ENCODE results near the gene OGDH.
"Not testable (repeated sequence)": the region's sequence is repeated elsewhere in the genome, so short reads cannot be mapped to it uniquely, and the experiment has no call there.

OGDH gene

GRCh38 chr7:44703391-44703790 is 97.0 kb downstream of the OGDH start:
- not testable (repeated sequence) for DNase-seq (ENCODE audit: extremely low read depth in 1 of 2, low read depth in 1 of 2)

DNA sequence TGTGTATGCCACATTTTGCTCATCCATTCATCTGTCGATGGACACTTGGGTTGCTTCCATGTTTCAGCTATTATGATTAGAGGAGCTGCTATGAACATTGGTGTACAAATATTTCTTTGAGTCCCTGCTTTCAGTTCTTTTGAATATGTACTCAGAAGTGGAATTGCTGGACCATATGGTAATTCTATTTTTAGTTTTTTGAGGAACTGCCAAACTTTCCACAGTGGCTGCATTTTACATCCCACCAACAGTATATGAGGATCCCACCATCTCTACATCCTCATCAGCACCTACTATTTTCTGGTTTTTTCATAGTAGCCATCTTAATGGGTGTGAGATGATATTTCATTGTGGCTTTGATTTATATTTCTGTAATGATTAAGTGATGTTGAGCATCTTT is 97.5 kb downstream of the OGDH start:
- no peak for DNase-seq (ENCODE audit: extremely low read depth in 1 of 2, low read depth in 1 of 2)

DNA sequence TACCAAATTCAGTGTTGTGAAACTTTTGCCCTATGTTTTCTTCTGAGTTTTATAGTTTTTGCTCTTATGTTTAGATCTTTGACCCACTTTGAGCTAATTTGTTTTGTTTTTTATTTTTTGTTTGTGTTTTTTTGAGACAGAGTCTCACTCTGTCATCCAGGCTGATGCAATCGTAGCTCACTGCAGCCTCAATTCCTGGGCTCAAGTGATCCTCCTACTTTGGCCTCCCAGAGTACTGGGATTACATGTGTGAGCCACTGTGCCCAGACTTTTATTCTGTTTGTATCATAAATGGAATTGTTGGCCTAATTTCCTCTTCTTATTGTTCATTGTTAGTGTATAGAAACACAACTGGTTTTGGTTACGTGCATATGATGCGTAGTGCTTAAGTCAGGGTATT is 99.0 kb downstream of the OGDH start:
- DNase-seq (ENCODE audit: extremely low read depth in 1 of 2, low read depth in 1 of 2), result no peak

GRCh38 chr7:44706788-44707557 is 100.5 kb downstream of the OGDH start:
- DNase-seq (ENCODE audit: extremely low read depth in 1 of 2, low read depth in 1 of 2), result no peak

GRCh38 chr7:44707558-44708230 is 101.3 kb downstream of the OGDH start:
- no peak for DNase-seq (ENCODE audit: extremely low read depth in 1 of 2, low read depth in 1 of 2)

DNA sequence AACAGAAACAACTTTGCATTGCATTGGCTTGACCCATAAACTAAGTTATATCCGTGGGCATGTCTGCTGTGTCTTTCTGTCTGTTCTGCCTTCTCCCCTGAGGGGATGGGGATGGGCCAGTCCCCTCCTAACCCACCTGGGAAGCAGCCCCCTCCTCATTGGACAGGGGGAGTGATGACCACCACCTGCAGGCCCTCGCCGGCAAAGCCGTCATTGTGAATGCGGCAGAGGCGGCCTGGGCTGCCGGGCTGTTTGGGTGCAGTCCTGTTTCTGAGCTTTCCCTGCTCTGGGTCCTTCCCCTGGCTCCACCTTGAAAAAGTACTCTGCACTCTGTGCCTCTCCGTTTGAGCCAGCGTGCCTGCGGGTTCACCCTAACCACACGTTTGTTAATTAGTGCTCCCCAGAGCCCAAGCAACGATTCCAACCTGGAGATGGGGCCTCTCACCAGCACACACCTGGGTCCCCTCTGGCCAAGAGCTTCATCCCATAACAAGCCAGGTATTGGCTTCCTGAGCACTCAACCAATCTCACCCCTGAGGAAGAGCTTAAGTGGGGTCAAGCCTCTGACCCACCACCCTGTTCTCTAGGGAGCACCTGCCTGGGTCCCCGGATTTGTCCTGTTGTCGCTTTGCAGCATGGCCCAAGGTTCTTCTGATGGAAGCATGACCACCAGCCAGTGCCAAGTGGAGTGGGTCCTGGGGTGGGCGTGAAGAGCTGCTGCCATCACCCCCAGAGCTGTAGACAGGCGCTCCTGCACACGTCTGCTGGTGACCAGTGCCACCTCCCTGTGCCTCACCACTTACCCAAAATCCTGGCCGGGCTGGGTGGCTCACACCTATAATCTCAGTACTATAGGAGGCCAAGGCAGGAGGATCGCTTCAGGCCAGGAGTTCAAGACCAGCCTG is 102.8 kb downstream of the OGDH start:
- DNase-seq (ENCODE audit: extremely low read depth in 1 of 2, low read depth in 1 of 2), result no peak

- no peak for DNase-seq (ENCODE audit: extremely low read depth in 1 of 2, low read depth in 1 of 2)
Observed at GRCh38 chr7:44709945-44710596, 103.6 kb downstream of the OGDH start.

DNA sequence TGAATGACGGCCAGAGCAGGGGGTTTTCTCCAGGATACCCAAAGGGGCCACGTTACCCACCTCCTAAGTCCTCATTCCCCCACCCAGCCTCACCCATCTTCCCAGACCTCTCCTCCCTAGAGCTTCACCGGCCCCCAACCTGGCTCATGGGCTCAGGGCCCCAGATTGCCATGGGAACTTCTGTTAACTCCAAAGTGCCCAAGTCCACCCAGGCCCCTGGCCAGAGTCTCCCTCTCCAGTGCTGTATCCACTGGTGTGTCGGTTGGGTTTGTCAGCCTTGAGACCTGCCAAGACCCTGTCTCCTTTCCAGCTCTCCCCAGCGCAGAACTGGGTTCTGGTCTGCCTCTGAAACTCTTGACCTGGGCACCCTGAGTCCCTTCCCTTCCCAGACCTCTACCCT is 105.1 kb downstream of the OGDH start:
- DNase-seq (ENCODE audit: extremely low read depth in 1 of 2, low read depth in 1 of 2), result no peak

DNA sequence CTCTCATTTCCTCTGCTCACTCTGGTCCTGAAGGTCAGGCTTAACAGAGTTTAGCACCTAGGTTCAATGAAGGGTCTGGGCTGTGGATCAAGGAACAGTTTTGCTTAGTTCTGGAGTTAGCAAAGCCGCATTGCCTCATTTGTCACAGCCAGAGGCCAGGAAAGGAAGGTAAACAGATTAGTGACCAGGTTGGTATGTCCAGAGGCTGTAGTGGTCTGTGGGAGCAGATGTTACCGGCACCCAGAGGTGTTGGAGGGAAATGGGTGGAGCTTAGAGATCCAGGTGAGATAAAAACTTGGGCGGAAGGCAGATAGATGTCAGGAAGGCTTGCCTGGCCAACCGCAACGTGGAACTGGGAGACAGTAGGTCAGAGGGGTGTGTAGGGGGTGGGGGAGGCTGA is 105.6 kb downstream of the OGDH start:
- DNase-seq (ENCODE audit: extremely low read depth in 1 of 2, low read depth in 1 of 2), result no peak

GRCh38 chr7:44713141-44713540 is 106.7 kb downstream of the OGDH start:
- no peak for DNase-seq (ENCODE audit: extremely low read depth in 1 of 2, low read depth in 1 of 2)

DNA sequence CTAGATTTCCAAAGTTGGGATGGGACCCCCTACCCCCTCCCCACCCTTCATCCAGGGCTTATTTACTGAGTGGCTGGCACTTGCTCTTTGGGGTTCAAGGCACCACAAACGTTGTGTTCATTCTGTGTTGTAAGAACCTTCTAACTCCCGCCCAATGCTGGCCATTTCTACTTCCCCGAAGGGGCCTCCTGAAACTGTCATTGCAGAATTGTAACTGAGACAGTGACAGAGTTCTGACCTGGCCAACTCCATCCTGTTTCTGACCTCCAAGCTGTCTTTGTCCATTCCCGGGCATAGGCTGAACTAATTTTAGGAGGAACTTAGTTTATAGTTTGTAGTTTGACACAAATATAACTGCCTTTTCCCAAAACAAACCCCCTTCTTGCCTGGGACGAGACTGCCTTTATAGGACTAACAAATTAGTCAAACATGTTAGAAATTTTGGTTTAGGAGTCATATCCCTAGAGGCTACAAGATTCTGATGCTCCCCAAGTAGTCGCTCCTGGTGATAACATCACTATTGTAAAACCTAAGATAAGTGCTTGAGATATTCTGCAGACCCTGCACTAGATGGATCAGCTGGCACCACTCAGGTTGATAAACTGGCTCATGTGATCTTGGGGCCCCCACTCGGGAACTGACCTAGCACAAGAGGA is 107.4 kb downstream of the OGDH start:
- no peak for DNase-seq (ENCODE audit: extremely low read depth in 1 of 2, low read depth in 1 of 2)

DNA sequence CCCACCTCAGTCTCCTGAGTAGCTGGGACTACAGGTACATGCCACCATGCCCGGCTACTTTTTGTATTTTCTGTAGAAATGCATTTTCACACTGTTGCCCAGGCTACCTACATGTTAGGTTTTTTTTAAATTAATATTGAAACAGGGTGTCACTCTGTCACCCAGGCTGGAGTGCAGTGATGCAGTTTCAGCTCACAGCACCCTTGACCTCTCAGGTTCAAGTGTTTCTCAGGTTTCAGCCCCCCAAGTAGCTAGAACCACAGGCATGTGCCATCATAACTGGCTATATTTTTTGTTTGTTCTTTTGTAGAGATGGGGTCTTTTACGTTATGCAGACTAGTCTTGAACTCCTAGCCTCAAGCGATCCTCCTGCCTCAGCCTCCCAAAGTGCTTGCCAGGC is 109.8 kb downstream of the OGDH start:
- no peak for DNase-seq (ENCODE audit: extremely low read depth in 1 of 2, low read depth in 1 of 2)

- DNase-seq (ENCODE audit: extremely low read depth in 1 of 2, low read depth in 1 of 2), result no peak
Observed at GRCh38 chr7:44720301-44720700, 113.9 kb downstream of the OGDH start.

GRCh38 chr7:44724276-44724675 is 117.8 kb downstream of the OGDH start:
- DNase-seq (ENCODE audit: extremely low read depth in 1 of 2, low read depth in 1 of 2), result no peak

GRCh38 chr7:44726250-44726649 is 119.8 kb downstream of the OGDH start:
- DNase-seq (ENCODE audit: extremely low read depth in 1 of 2, low read depth in 1 of 2), result not testable (repeated sequence)

DNA sequence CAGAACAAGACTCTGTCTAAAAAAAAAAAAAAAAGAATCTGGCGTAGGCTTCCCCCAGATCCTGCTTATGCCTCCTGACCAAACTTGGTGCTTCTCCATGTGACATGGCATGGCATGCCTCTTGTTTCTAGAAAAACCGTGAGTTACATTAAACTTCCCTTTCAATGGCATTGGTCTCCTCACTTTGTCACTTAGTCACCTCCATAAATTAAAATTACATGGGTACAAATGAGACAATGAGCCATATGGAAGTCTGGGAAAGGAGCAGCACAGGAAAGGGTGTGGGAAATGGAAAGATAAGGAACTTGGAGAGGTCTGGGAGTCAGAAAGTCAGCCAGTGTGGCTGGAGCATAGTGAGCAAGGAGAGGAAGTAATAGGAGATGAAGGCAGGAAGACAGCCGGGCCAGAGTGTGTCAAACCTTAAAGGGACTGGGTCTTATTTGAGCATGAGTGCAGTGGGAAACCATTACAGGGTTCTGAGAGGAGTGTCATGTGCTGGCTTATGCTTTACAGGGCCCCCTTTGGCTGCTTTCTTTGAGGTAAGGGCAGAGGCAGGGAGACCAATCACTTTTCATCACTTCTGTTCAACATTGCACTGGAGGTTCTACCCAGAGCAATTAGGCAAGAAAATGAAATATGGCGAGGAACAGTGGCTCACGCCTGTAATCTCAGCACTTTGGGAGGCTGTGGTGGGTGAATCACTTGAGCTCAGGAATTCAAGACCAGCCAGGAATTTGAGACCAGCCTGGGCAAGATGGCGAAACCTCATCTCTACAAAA is 120.9 kb downstream of the OGDH start:
- DNase-seq (ENCODE audit: extremely low read depth in 1 of 2, low read depth in 1 of 2), result no peak

DNA sequence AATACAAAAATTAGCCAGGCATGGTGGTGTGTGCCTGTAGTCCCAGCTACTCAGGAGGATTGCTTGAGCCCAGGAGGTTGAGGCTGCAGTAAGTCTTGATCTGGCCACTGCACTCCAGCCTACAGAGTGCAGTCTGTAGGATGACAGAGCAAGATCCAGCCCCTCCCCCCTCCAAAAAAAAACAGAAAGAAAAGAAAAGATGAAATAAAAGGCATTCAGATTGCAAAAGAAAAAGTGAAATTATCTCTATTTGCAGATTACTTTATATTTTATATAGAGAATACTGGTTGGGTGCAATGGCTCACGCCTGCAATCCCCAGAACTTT is 121.5 kb downstream of the OGDH start:
- no peak for DNase-seq (ENCODE audit: extremely low read depth in 1 of 2, low read depth in 1 of 2)

DNA sequence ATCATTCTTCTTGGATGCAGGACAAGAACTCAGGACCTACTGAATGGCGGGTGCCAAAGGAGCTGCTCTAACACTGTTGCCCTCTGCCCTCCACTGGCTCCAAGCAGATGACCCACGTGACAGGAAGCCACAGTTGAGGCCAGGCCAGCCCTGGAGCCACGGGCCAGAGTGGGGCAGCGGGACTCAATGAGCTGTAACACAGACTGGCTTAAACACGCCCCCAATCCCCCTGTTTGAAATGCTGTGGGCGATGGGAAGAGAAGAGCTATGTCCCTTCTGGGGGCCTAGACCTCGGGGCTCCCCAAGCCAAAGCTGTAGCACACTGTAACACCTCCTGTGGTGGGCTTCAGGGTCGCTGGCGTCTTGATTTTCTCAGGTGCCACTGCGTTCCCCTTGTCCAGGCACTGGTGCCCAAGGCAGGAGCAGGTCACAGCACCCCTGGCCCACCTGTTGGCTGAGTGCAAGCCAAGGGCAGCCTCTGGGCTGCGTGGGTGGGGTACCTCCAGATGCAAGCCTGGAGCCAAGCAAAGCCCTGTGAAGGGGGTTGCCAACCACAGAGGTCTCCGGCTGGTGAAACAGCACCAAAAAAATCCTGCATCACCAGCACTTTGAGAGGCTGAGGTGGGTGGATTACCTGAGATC is 123.6 kb downstream of the OGDH start:
- no peak for DNase-seq (ENCODE audit: extremely low read depth in 1 of 2, low read depth in 1 of 2)

- not testable (repeated sequence) for DNase-seq (ENCODE audit: extremely low read depth in 1 of 2, low read depth in 1 of 2)
Observed at GRCh38 chr7:44732971-44733370, 126.5 kb downstream of the OGDH start.
